Gastroesophageal sphincter (tissue), 4 donors: ENCODE results near the gene TSHZ2. TPM values are rescaled to one million over a fixed set of nuclear protein-coding genes. Genes with fewer than 3 reads are reported as not detected.

Experiments used
- ATAC-seq: fragments of 150-250 bp; one replicate; pipeline ENCODE4 v1.9.1; 2016; ENCODE audit warnings: mild to moderate bottlenecking, moderate library complexity
- H3K27ac ChIP-seq, 4 donors: fragments of 200-600 bp; sonication (generic) in 3 of 4; 1 replicate in 3 of 4; 2 replicates in 1 of 4; pipeline ENCODE4 v1.5.1; 2016 to 2019
- H3K27me3 ChIP-seq: fragments of 200-600 bp; sonication (generic); one replicate; pipeline ENCODE4 v1.5.1; 2019
- H3K36me3 ChIP-seq, 2 donors: fragments of 200-600 bp; sonication (generic); one replicate each; pipeline ENCODE4 v1.5.1; 2019; ENCODE audit warnings: control low read depth in 1 of 2
- H3K4me1 ChIP-seq, 3 donors: fragments of 200-600 bp; sonication (generic); 1 replicate in 2 of 3; 2 replicates in 1 of 3; pipeline ENCODE4 v1.5.1; 2016 to 2019; ENCODE audit warnings: control low read depth in 2 of 3
- H3K4me3 ChIP-seq, 2 donors: fragments of 200-600 bp; sonication (generic); one replicate each; pipeline ENCODE4 v1.5.1; 2019; ENCODE audit warnings: mild to moderate bottlenecking in 1 of 2, moderate library complexity in 1 of 2
- H3K9me3 ChIP-seq, 3 donors: fragments of 200-600 bp; sonication (generic); one replicate each; pipeline ENCODE4 v1.5.1; 2017 to 2019; ENCODE audit warnings: control low read depth in 2 of 3
- EP300 ChIP-seq: sonication (generic); formaldehyde crosslinking; IDR thresholded peaks from one replicate; pipeline ENCODE4 v1.6.1; 2017; ENCODE audit warnings: antibody characterized with exemption, mild to moderate bottlenecking
- POLR2A ChIP-seq, 2 donors: fragments of 450-650 bp; IDR thresholded peaks; one replicate each; pipeline ENCODE4 v1.6.1; 2017; ENCODE audit warnings: antibody characterized with exemption in 2 of 2, mild to moderate bottlenecking in 2 of 2, moderate library complexity in 1 of 2
- POLR2AphosphoS5 ChIP-seq: sonication (generic); formaldehyde crosslinking; IDR thresholded peaks from one replicate; pipeline ENCODE4 v1.6.1; 2017; ENCODE audit warnings: antibody characterized with exemption
- WGBS, 2 donors: methylation state at CpG; one replicate each; pipeline ENCODE4 v1.1.5; 2018; ENCODE audit warnings: low coverage in 1 of 2; 5-methylcytosine and 5-hydroxymethylcytosine counted together
- total RNA-seq, 4 donors: library from RNA; depleted of rRNA; stranded (reverse); fragments of >200 nt; gene quantifications; one replicate each; pipeline ENCODE4 v1.1.0, GENCODE V29; 2016
- TF ChIP-seq, protein P1 (sequence below), 4 experiments: fragments of 200-600 bp in 2 of 4; fragments of 450-650 bp in 2 of 4; sonication (generic) in 1 of 4; IDR thresholded peaks; one replicate each; pipeline ENCODE4 v1.5.1; 2017 to 2019; ENCODE audit warnings: antibody characterized with exemption in 4 of 4, mild to moderate bottlenecking in 2 of 4, moderate library complexity in 2 of 4

The TSHZ2 gene, protein sequence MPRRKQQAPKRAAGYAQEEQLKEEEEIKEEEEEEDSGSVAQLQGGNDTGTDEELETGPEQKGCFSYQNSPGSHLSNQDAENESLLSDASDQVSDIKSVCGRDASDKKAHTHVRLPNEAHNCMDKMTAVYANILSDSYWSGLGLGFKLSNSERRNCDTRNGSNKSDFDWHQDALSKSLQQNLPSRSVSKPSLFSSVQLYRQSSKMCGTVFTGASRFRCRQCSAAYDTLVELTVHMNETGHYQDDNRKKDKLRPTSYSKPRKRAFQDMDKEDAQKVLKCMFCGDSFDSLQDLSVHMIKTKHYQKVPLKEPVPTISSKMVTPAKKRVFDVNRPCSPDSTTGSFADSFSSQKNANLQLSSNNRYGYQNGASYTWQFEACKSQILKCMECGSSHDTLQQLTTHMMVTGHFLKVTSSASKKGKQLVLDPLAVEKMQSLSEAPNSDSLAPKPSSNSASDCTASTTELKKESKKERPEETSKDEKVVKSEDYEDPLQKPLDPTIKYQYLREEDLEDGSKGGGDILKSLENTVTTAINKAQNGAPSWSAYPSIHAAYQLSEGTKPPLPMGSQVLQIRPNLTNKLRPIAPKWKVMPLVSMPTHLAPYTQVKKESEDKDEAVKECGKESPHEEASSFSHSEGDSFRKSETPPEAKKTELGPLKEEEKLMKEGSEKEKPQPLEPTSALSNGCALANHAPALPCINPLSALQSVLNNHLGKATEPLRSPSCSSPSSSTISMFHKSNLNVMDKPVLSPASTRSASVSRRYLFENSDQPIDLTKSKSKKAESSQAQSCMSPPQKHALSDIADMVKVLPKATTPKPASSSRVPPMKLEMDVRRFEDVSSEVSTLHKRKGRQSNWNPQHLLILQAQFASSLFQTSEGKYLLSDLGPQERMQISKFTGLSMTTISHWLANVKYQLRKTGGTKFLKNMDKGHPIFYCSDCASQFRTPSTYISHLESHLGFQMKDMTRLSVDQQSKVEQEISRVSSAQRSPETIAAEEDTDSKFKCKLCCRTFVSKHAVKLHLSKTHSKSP (N-terminal part only)
- total RNA-seq: 10 to 100 TPM in 3 of 4 donors, 1 to 10 TPM in 1; 9.9 to 21.3 (median 12.2) TPM

DNA sequence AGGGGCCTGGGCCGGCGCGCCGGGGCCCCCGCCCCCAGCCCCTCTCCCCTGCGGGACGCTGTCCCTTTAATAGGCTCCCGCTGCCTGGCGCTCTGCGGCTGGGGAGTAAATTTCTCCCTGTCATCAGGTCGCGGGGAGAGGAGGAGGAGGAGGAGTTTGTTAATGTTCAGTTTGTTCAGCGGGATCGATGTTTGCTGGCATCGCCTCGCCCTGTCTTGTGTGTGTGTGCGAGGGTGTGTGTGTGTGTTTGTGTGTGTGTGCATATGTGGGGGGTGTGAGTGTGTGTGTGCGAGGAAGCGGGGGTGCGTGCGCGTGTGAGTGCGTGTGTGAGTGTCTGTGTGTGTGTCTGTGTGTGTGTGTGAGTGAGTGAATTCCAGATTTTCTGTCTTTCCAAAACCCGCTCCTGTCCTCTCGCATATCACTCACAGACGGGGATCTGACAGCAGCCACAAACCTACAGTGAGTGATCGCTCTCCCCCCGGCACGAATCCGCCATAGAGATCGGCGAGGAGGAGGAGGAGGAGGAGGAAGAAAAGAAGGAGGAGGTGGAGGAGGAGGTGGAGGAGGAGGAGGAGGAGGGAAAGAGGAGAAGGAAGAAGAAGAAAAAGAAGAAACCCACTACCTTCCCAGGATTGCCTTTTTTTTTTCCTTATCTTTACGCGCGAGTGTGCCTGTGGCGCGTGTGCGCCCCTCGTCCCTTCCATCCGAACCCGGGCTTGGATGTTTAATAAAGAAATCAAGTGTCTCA is at the start of gene TSHZ2:
Gene TSHZ2 (plus strand): TSS at position 169 of the 748 bp plus-strand sequence. CDS start 936 bp downstream, outside the sequence.
- Histone ChIP-seq H3K27ac (peak within 1 kb of the TSS; percentile 1 to 80 (median 76)), H3K4me3 (peak within 1 kb of the TSS; percentile 28 to 57), H3K36me3 (no peaks in the 10 kb centered on the region), H3K4me1 (peaks cover 0 to 12% (median 0%) of the 10 kb centered on the region in 3 donors), H3K27me3 (peaks cover 42% of the 10 kb centered on the region), H3K9me3 (no peaks in the 10 kb centered on the region)
- TF ChIP-seq, protein P1, sequence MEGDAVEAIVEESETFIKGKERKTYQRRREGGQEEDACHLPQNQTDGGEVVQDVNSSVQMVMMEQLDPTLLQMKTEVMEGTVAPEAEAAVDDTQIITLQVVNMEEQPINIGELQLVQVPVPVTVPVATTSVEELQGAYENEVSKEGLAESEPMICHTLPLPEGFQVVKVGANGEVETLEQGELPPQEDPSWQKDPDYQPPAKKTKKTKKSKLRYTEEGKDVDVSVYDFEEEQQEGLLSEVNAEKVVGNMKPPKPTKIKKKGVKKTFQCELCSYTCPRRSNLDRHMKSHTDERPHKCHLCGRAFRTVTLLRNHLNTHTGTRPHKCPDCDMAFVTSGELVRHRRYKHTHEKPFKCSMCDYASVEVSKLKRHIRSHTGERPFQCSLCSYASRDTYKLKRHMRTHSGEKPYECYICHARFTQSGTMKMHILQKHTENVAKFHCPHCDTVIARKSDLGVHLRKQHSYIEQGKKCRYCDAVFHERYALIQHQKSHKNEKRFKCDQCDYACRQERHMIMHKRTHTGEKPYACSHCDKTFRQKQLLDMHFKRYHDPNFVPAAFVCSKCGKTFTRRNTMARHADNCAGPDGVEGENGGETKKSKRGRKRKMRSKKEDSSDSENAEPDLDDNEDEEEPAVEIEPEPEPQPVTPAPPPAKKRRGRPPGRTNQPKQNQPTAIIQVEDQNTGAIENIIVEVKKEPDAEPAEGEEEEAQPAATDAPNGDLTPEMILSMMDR (IDR thresholded peaks at IDR 0.05): no peak
- no peak for TF ChIP-seq POLR2AphosphoS5
- ATAC-seq: peak; percentile 37
- WGBS, 2 donors: 0% methylated on average over 14 to 18 of the region's 41 CpGs

DNA sequence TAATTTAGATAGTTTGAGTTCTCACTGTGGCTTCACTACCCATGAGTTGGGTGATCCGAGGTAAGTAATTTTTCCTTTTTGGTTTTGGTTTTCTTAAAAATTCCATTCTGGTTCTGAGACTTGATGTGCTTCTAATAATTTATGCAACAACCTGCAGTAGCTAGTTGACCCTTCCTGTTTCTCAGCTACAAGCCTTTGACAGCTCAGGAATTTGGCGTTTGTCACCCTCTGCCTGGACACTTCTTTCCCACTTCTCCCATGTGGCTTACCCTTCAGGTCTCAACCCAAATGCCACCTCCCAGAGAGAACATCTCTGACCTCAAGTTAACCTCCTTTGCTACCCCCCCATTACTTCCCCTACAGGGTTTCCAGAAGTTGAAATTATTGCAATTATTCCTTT is 49.7 kb upstream of the TSHZ2 start:
- no peaks in the 10 kb centered on the region for H3K9me3 ChIP-seq
- H3K4me3 ChIP-seq: no peak overlapping the region
- ATAC-seq: no peak
- TF ChIP-seq EP300: no peak
- H3K4me1 ChIP-seq: no peaks in the 10 kb centered on the region
- no peaks in the 10 kb centered on the region for H3K36me3 ChIP-seq
- H3K27ac ChIP-seq: no peak overlapping the region
- 71 to 79% methylated on average over 2 of the region's 2 CpGs for WGBS, 2 donors
- H3K27me3 ChIP-seq: no peaks in the 10 kb centered on the region

DNA sequence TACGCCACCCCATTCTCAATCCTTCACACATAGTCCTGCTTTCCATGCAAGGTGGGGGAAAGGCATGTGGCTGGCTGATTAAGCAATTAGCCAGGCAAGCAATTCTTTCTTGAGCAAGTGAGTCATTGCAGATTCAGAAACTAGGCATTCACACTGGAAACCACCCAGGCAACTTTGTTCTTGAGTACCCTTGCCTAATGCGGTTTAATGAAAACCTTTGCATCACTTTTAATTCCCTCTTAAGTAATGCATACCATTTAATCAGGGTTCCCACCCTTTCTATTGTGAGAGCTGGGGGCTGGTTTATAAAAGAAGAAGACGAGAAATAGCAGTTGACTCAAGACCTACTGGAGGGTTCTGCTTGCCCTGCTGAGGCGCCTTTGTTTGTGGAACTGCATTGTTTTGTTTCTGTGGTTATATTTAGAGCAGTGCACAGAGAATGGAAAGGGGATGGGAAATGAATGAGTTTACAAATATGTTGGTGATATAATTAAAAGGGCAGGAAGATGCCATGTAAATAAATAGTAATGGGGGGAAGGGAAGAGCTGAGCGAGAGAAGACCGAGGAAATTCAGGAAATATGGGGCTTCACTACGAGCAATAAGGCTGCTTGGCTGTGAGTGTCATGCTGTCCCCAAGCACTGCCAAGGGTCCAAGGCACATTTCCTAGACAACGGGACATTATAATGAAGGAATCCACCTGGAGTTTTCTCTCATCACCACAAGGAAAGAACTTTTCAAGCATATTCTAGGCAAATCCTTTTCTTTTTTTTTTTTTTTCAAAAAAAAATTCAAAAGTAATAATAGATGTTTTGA is 48.8 kb upstream of the TSHZ2 start:
- Histone ChIP-seq H3K4me1 (no peaks in the 10 kb centered on the region), H3K9me3 (no peaks in the 10 kb centered on the region), H3K27me3 (no peaks in the 10 kb centered on the region), H3K36me3 (no peaks in the 10 kb centered on the region), H3K4me3 (no peak overlapping the region), H3K27ac (no peak overlapping the region)
- TF ChIP-seq POLR2AphosphoS5 (no peak), EP300 (no peak), POLR2A (IDR thresholded peaks at IDR 0.05) (no peak)
- TF ChIP-seq, protein P1 (IDR thresholded peaks at IDR 0.05): no peak
- no peak for ATAC-seq
- WGBS, 2 donors: 57 to 59% methylated on average over 5 to 6 of the region's 8 CpGs

DNA sequence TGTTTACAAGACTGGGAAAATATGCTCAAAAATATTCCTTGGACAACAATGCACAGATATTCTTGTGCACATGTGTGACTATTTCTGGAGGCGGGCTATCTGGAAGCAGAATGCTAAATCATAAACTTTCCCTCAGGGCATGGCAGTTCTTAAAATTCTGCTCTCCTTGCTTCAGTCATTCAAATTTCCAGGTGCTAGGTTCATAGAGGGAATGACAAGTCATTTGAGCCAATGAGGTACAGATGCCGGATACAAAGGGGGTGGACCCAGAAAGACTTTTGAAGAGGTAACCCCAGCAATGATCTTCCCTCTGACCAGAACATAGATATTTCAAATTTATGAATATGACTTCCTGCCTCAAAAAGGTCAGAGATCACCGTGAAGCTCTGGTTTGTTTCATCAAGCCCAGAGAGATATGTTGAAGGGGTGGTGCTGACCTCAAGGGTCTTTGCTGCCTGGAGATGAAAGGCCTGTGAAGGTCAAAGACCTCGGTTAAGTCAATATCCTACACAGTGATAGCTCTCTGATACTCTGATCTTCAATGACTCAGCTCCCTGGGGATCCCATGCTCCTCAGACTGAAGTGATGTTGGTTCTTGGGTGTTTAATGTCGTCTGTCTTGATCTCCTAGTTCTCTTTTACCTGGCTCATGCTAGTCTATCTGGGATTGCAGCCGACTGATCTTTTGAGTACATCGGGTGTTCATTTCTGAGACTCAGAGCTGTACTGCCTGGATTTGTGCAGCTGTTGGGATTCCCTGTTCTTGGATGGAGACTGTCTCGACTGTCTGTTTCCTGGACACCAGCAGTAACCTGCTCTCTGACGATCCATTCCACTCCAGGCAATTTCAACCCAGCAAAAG is 47.5 kb upstream of the TSHZ2 start:
- H3K9me3 ChIP-seq: no peaks in the 10 kb centered on the region
- WGBS, 2 donors: 72 to 80% methylated on average over 8 of the region's 9 CpGs
- no peaks in the 10 kb centered on the region for H3K36me3 ChIP-seq

More for the DNA sequence above, 47.5 kb upstream of the TSHZ2 start:
- no peak overlapping the region for H3K4me3 ChIP-seq
- H3K4me1 ChIP-seq: no peaks in the 10 kb centered on the region
- TF ChIP-seq, protein P1 (IDR thresholded peaks at IDR 0.05): no peak
- TF ChIP-seq POLR2A (IDR thresholded peaks at IDR 0.05): no peak
- TF ChIP-seq EP300: no peak
- no peak for TF ChIP-seq POLR2AphosphoS5
- no peak for ATAC-seq
- no peaks in the 10 kb centered on the region for H3K27me3 ChIP-seq
- no peak overlapping the region for H3K27ac ChIP-seq
